Smooth muscle cell (in vitro differentiated cells): ENCODE data around the gene FUZ. TPM values are rescaled to one million over a fixed set of nuclear protein-coding genes. Genes with fewer than 3 reads are reported as not detected.
A peak's percentile ranks its signal among the peaks of the same experiment; 100 is the strongest.

ENCODE experiments used
- DNase-seq: peaks from one replicate; lab custom pipeline; 2025; ENCODE audit not compliant: unreplicated experiment; lab: John Stamatoyannopoulos, UW
- H2AFZ ChIP-seq: fragments of 200-600 bp; sonication (generic); 2 replicates; pipeline ENCODE4 v1.6.0; 2016; ENCODE audit warnings: antibody characterized with exemption, low read depth, mild to moderate bottlenecking
- H3F3A ChIP-seq: fragments of 200-600 bp; sonication (generic); 2 replicates; pipeline ENCODE4 v1.6.0; 2017; ENCODE audit warnings: antibody characterized with exemption, low read depth
- H3K27ac ChIP-seq: fragments of 200-600 bp; sonication (generic); 2 replicates; pipeline ENCODE4 v1.5.1; 2016; ENCODE audit warnings: low read depth, mild to moderate bottlenecking
- H3K27me3 ChIP-seq: fragments of 200-600 bp; sonication (generic); 2 replicates; pipeline ENCODE4 v1.6.1; 2016; ENCODE audit warnings: low read depth, mild to moderate bottlenecking
- H3K36me3 ChIP-seq: fragments of 200-600 bp; sonication (generic); 2 replicates; pipeline ENCODE4 v1.5.1; 2016; ENCODE audit warnings: low read depth
- H3K4me1 ChIP-seq: fragments of 200-600 bp; sonication (generic); 2 replicates; pipeline ENCODE4 v1.5.1; 2016; ENCODE audit warnings: low read depth
- H3K4me2 ChIP-seq: fragments of 200-600 bp; sonication (generic); 2 replicates; pipeline ENCODE4 v1.6.0; 2016; ENCODE audit warnings: mild to moderate bottlenecking
- H3K4me3 ChIP-seq: fragments of 200-600 bp; sonication (generic); 2 replicates; pipeline ENCODE4 v1.5.1; 2016; ENCODE audit warnings: mild to moderate bottlenecking
- H3K79me2 ChIP-seq: fragments of 200-600 bp; sonication (generic); 2 replicates; pipeline ENCODE4 v1.6.0; 2016; ENCODE audit warnings: low read depth, mild to moderate bottlenecking
- H3K9ac ChIP-seq: fragments of 200-600 bp; sonication (generic); 2 replicates; pipeline ENCODE4 v1.6.0; 2016; ENCODE audit warnings: low read depth
- H3K9me3 ChIP-seq: fragments of 200-600 bp; sonication (generic); replicated peaks from 2 replicates; pipeline ENCODE4 v1.5.1; 2016; ENCODE audit warnings: low read depth
- H4K20me1 ChIP-seq: fragments of 200-600 bp; sonication (generic); 2 replicates; pipeline ENCODE4 v1.6.0; 2016; ENCODE audit warnings: low read depth
- whole genome bisulfite sequencing: methylation state at CpG from one replicate; pipeline ENCODE4 v1.1.7; 2016; ENCODE audit warnings: low lambda C conversion rate; 5-methylcytosine and 5-hydroxymethylcytosine counted together
- polyA plus RNA-seq: library from polyadenylated mRNA; unstranded; fragments of >200 nt; fragmentation: Nextera tagmentation; extraction: Ambion mirVana; gene quantifications from 2 replicates; pipeline ENCODE4 v1.2.1, GENCODE V29; 2016
- total RNA-seq: library from RNA; depleted of rRNA; stranded (reverse); fragments of >200 nt; gene quantifications from 2 replicates; pipeline ENCODE4 v1.2.3, GENCODE V29; 2014
- TF ChIP-seq, protein P1 (sequence below): fragments of 200-600 bp; sonication (generic); IDR thresholded peaks from 2 replicates; pipeline ENCODE4 v1.5.1; 2017; ENCODE audit warnings: borderline replicate concordance, mild to moderate bottlenecking, antibody characterized with exemption; ENCODE audit not compliant: insufficient read depth, poor library complexity, severe bottlenecking

FUZ gene
- total and polyA plus RNA-seq, 2 experiments from 2014 or later: 16.2 to 18.3 TPM

DNA sequence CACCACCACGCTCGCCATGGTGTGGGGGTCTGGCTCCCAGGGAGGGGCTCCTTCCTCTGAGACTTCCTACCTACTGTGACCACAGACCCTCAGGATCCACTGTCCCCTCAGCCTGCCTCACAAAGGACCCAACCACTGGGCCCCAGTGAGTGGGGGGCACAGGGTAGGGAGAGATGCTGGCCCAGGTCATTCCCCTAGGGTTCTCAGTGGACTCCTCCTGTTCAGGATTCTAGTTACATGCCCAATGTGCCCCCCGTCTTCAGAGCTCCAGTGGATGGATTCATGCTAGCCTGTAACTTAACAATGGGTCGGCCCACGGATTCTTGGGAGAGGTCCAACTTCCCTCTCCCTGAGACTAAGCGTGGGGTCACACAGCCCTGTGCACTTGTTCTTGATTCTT, 49.9 kb downstream of the FUZ start, which contains the start of gene TSKS:
TSKS (minus strand) TSS at position 77 of the 400 bp plus-strand sequence; CDS start at position 18, 59 bp downstream.
- no peak within 1 kb of the TSS for H2AFZ ChIP-seq
- TF ChIP-seq, protein P1, sequence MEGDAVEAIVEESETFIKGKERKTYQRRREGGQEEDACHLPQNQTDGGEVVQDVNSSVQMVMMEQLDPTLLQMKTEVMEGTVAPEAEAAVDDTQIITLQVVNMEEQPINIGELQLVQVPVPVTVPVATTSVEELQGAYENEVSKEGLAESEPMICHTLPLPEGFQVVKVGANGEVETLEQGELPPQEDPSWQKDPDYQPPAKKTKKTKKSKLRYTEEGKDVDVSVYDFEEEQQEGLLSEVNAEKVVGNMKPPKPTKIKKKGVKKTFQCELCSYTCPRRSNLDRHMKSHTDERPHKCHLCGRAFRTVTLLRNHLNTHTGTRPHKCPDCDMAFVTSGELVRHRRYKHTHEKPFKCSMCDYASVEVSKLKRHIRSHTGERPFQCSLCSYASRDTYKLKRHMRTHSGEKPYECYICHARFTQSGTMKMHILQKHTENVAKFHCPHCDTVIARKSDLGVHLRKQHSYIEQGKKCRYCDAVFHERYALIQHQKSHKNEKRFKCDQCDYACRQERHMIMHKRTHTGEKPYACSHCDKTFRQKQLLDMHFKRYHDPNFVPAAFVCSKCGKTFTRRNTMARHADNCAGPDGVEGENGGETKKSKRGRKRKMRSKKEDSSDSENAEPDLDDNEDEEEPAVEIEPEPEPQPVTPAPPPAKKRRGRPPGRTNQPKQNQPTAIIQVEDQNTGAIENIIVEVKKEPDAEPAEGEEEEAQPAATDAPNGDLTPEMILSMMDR: no peak
- no peaks in the 10 kb centered on the region for H3K9me3 ChIP-seq
- H3K4me2 ChIP-seq: no peak within 1 kb of the TSS
- no peak within 1 kb of the TSS for H3K27ac ChIP-seq
- DNase-seq: no peak
- WGBS: 98% methylated on average over 6 of the region's 6 CpGs
- no peak within 1 kb of the TSS for H3K4me3 ChIP-seq
- no peak within 1 kb of the TSS for H3K9ac ChIP-seq
- no peaks in the 10 kb centered on the region for H3K36me3 ChIP-seq
- H3K27me3 ChIP-seq: no peaks in the 10 kb centered on the region
- H4K20me1 ChIP-seq: peaks cover 8% of the 10 kb centered on the region
- no peaks in the 10 kb centered on the region for H3F3A ChIP-seq
- peaks cover 14% of the 10 kb centered on the region for H3K79me2 ChIP-seq
- peaks cover 11% of the 10 kb centered on the region for H3K4me1 ChIP-seq

DNA sequence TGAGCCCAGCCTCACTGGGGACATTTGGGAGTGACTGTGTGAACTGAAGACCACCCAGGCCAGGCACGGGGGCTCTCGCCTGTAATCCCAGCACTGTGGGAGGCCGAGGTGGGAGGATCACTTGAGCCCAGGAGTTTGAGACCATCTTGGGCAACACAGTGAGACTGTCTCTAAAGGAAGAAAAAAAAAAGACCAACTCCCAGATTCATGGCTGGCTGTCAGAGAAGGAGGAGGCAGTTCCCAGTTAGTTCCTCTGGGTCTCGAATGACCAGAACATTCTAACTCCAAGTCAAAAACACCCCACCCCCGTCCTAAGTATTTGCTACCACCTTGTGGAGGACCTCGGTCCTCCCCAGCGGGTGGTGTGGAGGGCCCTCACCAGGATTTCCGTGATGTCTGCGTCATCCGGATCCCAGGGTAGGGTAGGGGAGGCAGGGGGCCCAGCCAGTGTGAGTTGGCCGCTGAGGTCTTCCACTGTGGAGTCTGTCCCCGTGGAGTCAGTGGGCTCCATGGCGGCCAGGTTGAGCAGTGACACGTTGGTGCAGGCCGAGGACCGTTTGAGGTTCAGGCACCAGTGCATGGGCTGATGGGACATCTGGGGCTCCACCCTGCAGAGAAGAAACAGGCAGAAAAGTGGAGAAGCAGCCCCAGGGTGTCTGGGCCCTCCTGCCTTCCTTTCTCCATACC, 51.3 kb downstream of the FUZ start:
- no peaks in the 10 kb centered on the region for H3K9me3 ChIP-seq
- H3K27me3 ChIP-seq: no peaks in the 10 kb centered on the region
- no peaks in the 10 kb centered on the region for H3K79me2 ChIP-seq
- H3K9ac ChIP-seq: no peak overlapping the region
- H3F3A ChIP-seq: no peaks in the 10 kb centered on the region
- TF ChIP-seq, protein P1: no peak
- peaks cover 4% of the 10 kb centered on the region for H3K4me1 ChIP-seq
- H4K20me1 ChIP-seq: no peaks in the 10 kb centered on the region
- H3K4me2 ChIP-seq: no peak overlapping the region
- WGBS: 78% methylated on average over 16 of the region's 16 CpGs
- DNase-seq: no peak
- no peaks in the 10 kb centered on the region for H3K36me3 ChIP-seq
- H3K4me3 ChIP-seq: no peak overlapping the region
- peak overlapping the region; percentile 37 for H2AFZ ChIP-seq
- H3K27ac ChIP-seq: no peak overlapping the region

DNA sequence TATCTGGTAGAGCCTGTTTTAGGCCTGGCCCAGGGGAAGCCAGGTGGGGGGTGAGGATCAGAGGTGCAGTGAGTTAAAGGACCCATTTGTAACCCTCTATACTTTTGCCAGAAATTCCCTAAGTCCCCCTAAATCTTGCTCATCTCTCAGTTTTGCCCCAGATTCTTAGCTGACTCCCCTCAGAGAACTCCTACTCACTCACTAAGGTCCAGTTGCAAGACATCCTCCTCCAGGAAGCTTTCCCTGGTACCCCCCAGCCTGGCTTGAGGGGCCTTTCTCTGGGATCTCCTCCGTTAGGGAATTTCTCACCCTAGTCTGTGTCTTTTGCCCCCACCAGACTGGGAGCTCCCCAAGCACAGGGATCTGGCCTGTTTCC, 51.9 kb downstream of the FUZ start:
- Histone ChIP-seq H3K9ac (no peak overlapping the region), H3K4me3 (no peak overlapping the region), H3K9me3 (no peaks in the 10 kb centered on the region), H3K27me3 (no peaks in the 10 kb centered on the region), H3K36me3 (no peaks in the 10 kb centered on the region), H3K79me2 (no peaks in the 10 kb centered on the region), H3K27ac (no peak overlapping the region), H3F3A (no peaks in the 10 kb centered on the region), H3K4me1 (peaks cover 4% of the 10 kb centered on the region), H2AFZ (peak overlapping the region; percentile 37), H3K4me2 (no peak overlapping the region), H4K20me1 (no peaks in the 10 kb centered on the region)
- TF ChIP-seq, protein P1: no peak
- no peak for DNase-seq
- 82% methylated on average over 1 of the region's 1 CpG for WGBS

DNA sequence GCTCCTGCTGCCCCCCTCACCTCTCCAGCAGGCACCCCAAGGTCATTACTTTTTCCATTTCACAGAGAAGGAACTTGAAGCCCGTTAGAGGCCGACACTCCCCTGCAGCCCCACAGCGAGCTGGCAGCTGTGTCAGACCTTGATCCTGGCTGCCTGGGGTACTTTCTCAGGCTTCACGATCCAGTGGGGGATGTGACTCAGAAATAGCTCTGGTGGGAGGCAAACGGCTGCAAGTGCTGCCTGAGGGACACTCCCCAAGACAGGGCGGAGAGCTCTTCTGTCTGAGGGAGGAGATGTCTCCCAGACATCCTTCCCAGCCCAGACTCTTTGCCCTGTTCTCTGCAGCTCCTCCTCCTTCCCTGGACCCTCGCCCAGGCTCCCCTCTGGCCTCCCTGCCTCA, 54.8 kb downstream of the FUZ start:
- H3K9me3 ChIP-seq: no peaks in the 10 kb centered on the region
- H3K4me1 ChIP-seq: no peaks in the 10 kb centered on the region
- H3K27ac ChIP-seq: peak overlapping the region; percentile 47
- H3K79me2 ChIP-seq: no peaks in the 10 kb centered on the region
- peak overlapping the region; percentile 66 for H2AFZ ChIP-seq
- no peak for DNase-seq
- no peak overlapping the region for H3K4me3 ChIP-seq
- H3K36me3 ChIP-seq: no peaks in the 10 kb centered on the region
- no peaks in the 10 kb centered on the region for H3F3A ChIP-seq
- no peaks in the 10 kb centered on the region for H3K27me3 ChIP-seq
- WGBS: 6% methylated on average over 7 of the region's 7 CpGs
- H3K9ac ChIP-seq: no peak overlapping the region
- peak overlapping the region; percentile 42 for H3K4me2 ChIP-seq
- no peaks in the 10 kb centered on the region for H4K20me1 ChIP-seq
- TF ChIP-seq, protein P1: no peak
